HEK293 (cell line): ENCODE data around the gene ST6GALNAC6.
A peak's percentile ranks its signal among the peaks of the same experiment; 100 is the strongest.

Source experiments
- CTCF ChIA-PET: fragments of 350-600 bp; formaldehyde crosslinking; extraction: SDS; loops from one replicate; lab custom pipeline; 2021; ENCODE audit warnings: antibody characterized with exemption; lab: Yijun Ruan, JAX
- POLR2A ChIA-PET: fragments of 300-600 bp; formaldehyde crosslinking; extraction: SDS; loops from one replicate; lab custom pipeline; 2020; ENCODE audit warnings: antibody characterized with exemption, inconsistent platforms; lab: Yijun Ruan, JAX
- H3K27ac ChIP-seq: fragments of 200-500 bp; sonication (Bioruptor generic); 2 replicates; pipeline ENCODE4 v1.5.1; 2014; ENCODE audit warnings: low read depth, low read length, control low read depth, inconsistent platforms; ENCODE audit errors: extremely low read depth
- H3K36me3 ChIP-seq, 2 experiments: fragments of 200-500 bp in 1 of 2; sonication (Bioruptor generic) in 1 of 2; 1 replicate in 1 of 2; 2 replicates in 1 of 2; pipeline ENCODE4 v1.5.1; 2014 to 2017; ENCODE audit warnings: inconsistent platforms in 2 of 2, low read length in 2 of 2; ENCODE audit not compliant: control insufficient read depth in 2 of 2, insufficient read depth in 1 of 2
- H3K4me1 ChIP-seq: fragments of 200-500 bp; sonication (Bioruptor generic); 2 replicates; pipeline ENCODE4 v1.5.1; 2014; ENCODE audit warnings: mild to moderate bottlenecking, low read length, inconsistent platforms; ENCODE audit not compliant: control insufficient read depth, insufficient read depth
- H3K4me3 ChIP-seq: 2 replicates; pipeline ENCODE4 v1.5.1; 2011; ENCODE audit warnings: low read depth, mild to moderate bottlenecking, control low read depth, low read length, moderate library complexity
- H3K9me3 ChIP-seq: fragments of 200-500 bp; sonication (Bioruptor generic); 2 replicates; pipeline ENCODE4 v1.5.1; 2014; ENCODE audit warnings: low read depth, low read length, inconsistent platforms; ENCODE audit not compliant: control insufficient read depth, insufficient read depth
- AEBP2 ChIP-seq: fragments of 450-650 bp; formaldehyde crosslinking; IDR thresholded peaks from 2 replicates; pipeline ENCODE4 v1.5.1; 2016; ENCODE audit warnings: missing biosample characterization, missing genetic modification characterization, borderline replicate concordance
- GFI1B ChIP-seq: fragments of 450-650 bp; formaldehyde crosslinking; IDR thresholded peaks from 2 replicates; pipeline ENCODE4 v1.5.1; 2016; ENCODE audit warnings: missing biosample characterization, missing genetic modification characterization
- GLI2 ChIP-seq: fragments of 450-650 bp; formaldehyde crosslinking; IDR thresholded peaks from 2 replicates; pipeline ENCODE4; 2017; ENCODE audit warnings: missing biosample characterization, missing genetic modification characterization, low read depth, borderline replicate concordance
- GLIS1 ChIP-seq: fragments of 450-650 bp; formaldehyde crosslinking; IDR thresholded peaks from 2 replicates; pipeline ENCODE4 v1.5.1; 2016; ENCODE audit warnings: missing biosample characterization, missing genetic modification characterization
- GLIS2 ChIP-seq: fragments of 450-650 bp; formaldehyde crosslinking; IDR thresholded peaks from 2 replicates; pipeline ENCODE4 v1.5.1; 2016; ENCODE audit warnings: missing biosample characterization, missing genetic modification characterization
- KLF10 ChIP-seq: fragments of 450-650 bp; IDR thresholded peaks from 2 replicates; pipeline ENCODE4 v1.5.1; 2018; ENCODE audit warnings: missing biosample characterization, mild to moderate bottlenecking, missing genetic modification characterization
- KLF7 ChIP-seq: fragments of 450-650 bp; formaldehyde crosslinking; IDR thresholded peaks from 2 replicates; pipeline ENCODE4 v1.5.1; 2016; ENCODE audit warnings: missing biosample characterization, missing genetic modification characterization, borderline replicate concordance
- MEIS1 ChIP-seq: sonication (generic); formaldehyde crosslinking; IDR thresholded peaks from 2 replicates; pipeline ENCODE4 v1.8.1; 2022; ENCODE audit warnings: missing genetic modification reagents, mild to moderate bottlenecking, borderline replicate concordance
- REPIN1 ChIP-seq: fragments of 450-650 bp; formaldehyde crosslinking; IDR thresholded peaks from 2 replicates; pipeline ENCODE4 v1.5.1; 2017; ENCODE audit warnings: missing biosample characterization, missing genetic modification characterization, low read depth
- SCRT2 ChIP-seq: fragments of 450-650 bp; formaldehyde crosslinking; IDR thresholded peaks from 2 replicates; pipeline ENCODE4 v1.5.1; 2016; ENCODE audit warnings: missing biosample characterization, missing genetic modification characterization
- TCF7L2 ChIP-seq: IDR thresholded peaks from 2 replicates; pipeline ENCODE4 v1.6.1; 2011; ENCODE audit warnings: low read depth, mild to moderate bottlenecking, inconsistent platforms, low read length, moderate library complexity, borderline replicate concordance
- YY2 ChIP-seq: fragments of 450-650 bp; formaldehyde crosslinking; IDR thresholded peaks from 2 replicates; pipeline ENCODE4 v1.5.1; 2016; ENCODE audit warnings: missing biosample characterization, missing genetic modification characterization
- ZBTB10 ChIP-seq: fragments of 450-650 bp; formaldehyde crosslinking; IDR thresholded peaks from 2 replicates; pipeline ENCODE4 v1.5.1; 2016; ENCODE audit warnings: missing biosample characterization, missing genetic modification characterization
- ZFP3 ChIP-seq: fragments of 450-650 bp; formaldehyde crosslinking; IDR thresholded peaks from 2 replicates; pipeline ENCODE4 v1.5.1; 2016; ENCODE audit warnings: low read depth, missing biosample characterization, missing genetic modification characterization
- ZNF266 ChIP-seq: fragments of 450-650 bp; formaldehyde crosslinking; IDR thresholded peaks from 2 replicates; pipeline ENCODE4 v1.5.1; 2016; ENCODE audit warnings: missing biosample characterization, missing genetic modification characterization, low read depth
- ZNF335 ChIP-seq: fragments of 450-650 bp; formaldehyde crosslinking; conservative IDR thresholded peaks from 2 replicates; pipeline ENCODE4 v1.5.1; 2016; ENCODE audit warnings: missing biosample characterization, missing genetic modification characterization
- ZNF555 ChIP-seq: fragments of 450-650 bp; formaldehyde crosslinking; conservative IDR thresholded peaks from 2 replicates; pipeline ENCODE4 v1.5.1; 2017; ENCODE audit warnings: missing biosample characterization, mild to moderate bottlenecking, missing genetic modification characterization, inconsistent platforms
- ZNF571 ChIP-seq: fragments of 450-650 bp; formaldehyde crosslinking; IDR thresholded peaks from 2 replicates; pipeline ENCODE4 v1.5.0; 2017; ENCODE audit warnings: missing biosample characterization, missing genetic modification characterization
- ZNF600 ChIP-seq: fragments of 450-650 bp; formaldehyde crosslinking; IDR thresholded peaks from 2 replicates; pipeline ENCODE4 v1.5.1; 2016; ENCODE audit warnings: missing biosample characterization, missing genetic modification characterization
- ZNF621 ChIP-seq: fragments of 450-650 bp; formaldehyde crosslinking; IDR thresholded peaks from 2 replicates; pipeline ENCODE4 v1.5.1; 2017; ENCODE audit warnings: missing biosample characterization, missing genetic modification characterization
- ZNF624 ChIP-seq: fragments of 450-650 bp; formaldehyde crosslinking; IDR thresholded peaks from 2 replicates; pipeline ENCODE4 v1.5.1; 2017; ENCODE audit warnings: missing biosample characterization, missing genetic modification characterization
- ZNF843 ChIP-seq: fragments of 450-650 bp; formaldehyde crosslinking; IDR thresholded peaks from 2 replicates; pipeline ENCODE4 v1.5.1; 2016; ENCODE audit warnings: missing biosample characterization, missing genetic modification characterization
- ZSCAN30 ChIP-seq: fragments of 450-650 bp; IDR thresholded peaks from 2 replicates; pipeline ENCODE4 v1.5.1; 2018; ENCODE audit warnings: missing biosample characterization, mild to moderate bottlenecking, missing genetic modification characterization, moderate library complexity
- ZSCAN4 ChIP-seq: fragments of 450-650 bp; formaldehyde crosslinking; IDR thresholded peaks from 2 replicates; pipeline ENCODE4 v1.5.1; 2017; ENCODE audit warnings: missing biosample characterization, missing genetic modification characterization

ST6GALNAC6 gene

GRCh38 chr9:127875306-127875966 lies 24.0 kb downstream of the ST6GALNAC6 start:
- Histone ChIP-seq H3K9me3 (no peaks in the 10 kb centered on the region), H3K4me1 (no peaks in the 10 kb centered on the region; the same call in 1 of the 2 replicates), H3K4me3 (no peak overlapping the region), H3K27ac (no peak overlapping the region), H3K36me3 (peaks cover 0 to 31% of the 10 kb centered on the region in 2 experiments; a peak in 2 of 3 replicates)
- ChIA-PET POLR2A (no interaction called here), CTCF (interaction anchor here (0.6 to 1.3 kb wide), 2 partner anchors 46 to 69 kb away, joined by 3 to 4 read pairs; no protein-coding TSS in a partner anchor)
- no peak for TF ChIP-seq ZNF266 (tag by site-specific recombination)
- no peak for TF ChIP-seq GLI2 (tag by site-specific recombination)
- TF ChIP-seq GLIS1 (tag by site-specific recombination): peak; percentile 35
- TF ChIP-seq ZSCAN4 (tag by site-specific recombination): no peak
- TF ChIP-seq ZNF571: no peak
- no peak for TF ChIP-seq ZFP3
- TF ChIP-seq ZNF555: no peak
- no peak for TF ChIP-seq ZNF624 (tag by site-specific recombination)
- TF ChIP-seq GLIS2 (tag by site-specific recombination): peak; percentile 75
- TF ChIP-seq MEIS1 (CRISPR knock-in tag): no peak
- no peak for TF ChIP-seq TCF7L2
- peak; percentile 53 for TF ChIP-seq ZNF335 (tag by site-specific recombination)
- no peak for TF ChIP-seq ZNF621 (tag by site-specific recombination)
- no peak for TF ChIP-seq KLF10 (tag by site-specific recombination)
- TF ChIP-seq ZNF843 (tag by site-specific recombination): no peak

DNA sequence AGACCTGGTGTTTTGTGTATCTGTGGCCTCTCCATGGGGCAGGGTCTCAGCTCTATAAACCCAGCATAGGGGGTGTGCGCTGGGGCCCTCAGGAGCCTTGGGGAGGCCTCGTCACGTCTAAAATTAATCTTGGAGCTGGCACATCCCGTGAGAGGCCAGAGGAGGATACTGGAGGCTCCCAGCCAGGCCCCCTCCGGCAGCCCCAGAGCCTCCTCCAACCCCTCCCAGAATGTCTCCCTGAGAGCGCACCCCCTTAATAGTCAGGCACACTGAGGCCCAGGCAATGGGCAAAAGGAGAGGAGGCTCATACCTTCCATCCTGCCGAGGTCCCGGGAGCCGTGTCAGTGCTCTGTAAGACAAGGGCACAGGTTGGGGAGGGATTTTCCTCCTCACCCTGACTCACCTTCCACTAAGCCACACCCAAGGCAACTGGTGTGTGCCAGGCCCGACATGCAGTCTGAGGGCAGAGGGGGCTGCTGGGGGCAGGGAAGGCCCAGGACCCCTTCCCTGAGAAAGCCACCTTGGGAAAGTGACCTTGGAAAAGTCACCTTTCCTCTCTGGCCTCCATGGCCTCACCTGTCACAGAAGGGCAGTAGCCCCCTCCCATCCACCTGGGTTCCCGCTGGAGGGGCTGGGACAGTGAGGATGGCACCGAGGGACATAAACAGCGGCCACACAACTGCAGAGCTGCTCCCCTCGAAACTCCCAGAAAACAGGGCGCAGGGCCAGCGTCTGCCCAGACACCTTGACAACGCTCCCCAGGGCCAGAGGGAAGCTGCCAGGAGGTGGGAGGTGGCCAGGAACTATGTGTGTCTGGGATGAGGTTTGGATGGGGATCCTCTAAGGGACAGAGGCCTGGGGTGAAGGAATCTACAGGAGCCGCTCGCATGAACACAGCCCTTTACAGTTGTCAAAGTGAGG lies 24.8 kb downstream of the ST6GALNAC6 start:
- no peak overlapping the region for H3K4me3 ChIP-seq
- ChIA-PET POLR2A (interaction anchor here (0.6 to 0.9 kb wide), 3 partner anchors 14 to 140 kb away, joined by 3 to 5 read pairs (median 3); partner anchors contain the start of gene TOR2A), CTCF (interaction anchor here (0.7 to 1.3 kb wide), 4 partner anchors 36 to 161 kb away, joined by 3 to 4 read pairs (median 4); partner anchors contain the start of gene TOR2A)
- peaks cover 0 to 32% of the 10 kb centered on the region in 2 experiments; a peak in 2 of 3 replicates for H3K36me3 ChIP-seq
- H3K4me1 ChIP-seq: no peaks in the 10 kb centered on the region; the same call in 1 of the 2 replicates
- H3K9me3 ChIP-seq: no peaks in the 10 kb centered on the region
- TF ChIP-seq SCRT2 (tag by site-specific recombination) (0 out of 2 replicates have a peak, but pooled peaks have one; percentile 22), AEBP2 (no peak)
- H3K27ac ChIP-seq: no peak overlapping the region

- CTCF ChIA-PET: interaction anchor here (0.6 to 1.1 kb wide), 4 partner anchors 37 to 161 kb away, joined by 3 to 4 read pairs (median 3); partner anchors contain the start of gene TOR2A
These were observed 25.5 kb downstream of the ST6GALNAC6 start for GRCh38 chr9:127873886-127874285.

More at GRCh38 chr9:127873886-127874285, 25.5 kb downstream of the ST6GALNAC6 start:
- POLR2A ChIA-PET: interaction anchor here (0.6 to 1.5 kb wide), 4 partner anchors 9 to 139 kb away, joined by 3 to 5 read pairs (median 3); partner anchors contain the start of gene TOR2A
- no peak overlapping the region for H3K27ac ChIP-seq
- no peaks in the 10 kb centered on the region; the same call in 1 of the 2 replicates for H3K4me1 ChIP-seq
- no peak for TF ChIP-seq GFI1B (tag by site-specific recombination)
- no peak for TF ChIP-seq ZBTB10
- TF ChIP-seq ZNF600 (tag by site-specific recombination): 0 out of 2 replicates have a peak, but pooled peaks have one; percentile 31
- TF ChIP-seq SCRT2 (tag by site-specific recombination): no peak
- no peak for TF ChIP-seq KLF7 (tag by site-specific recombination)
- no peak for TF ChIP-seq ZSCAN30 (tag by site-specific recombination)
- no peak for TF ChIP-seq YY2 (tag by site-specific recombination)
- no peak for TF ChIP-seq REPIN1 (tag by site-specific recombination)
- TF ChIP-seq, all 188 proteins: peak for 1
- H3K36me3 ChIP-seq: peaks cover 0 to 39% of the 10 kb centered on the region in 2 experiments; a peak in 2 of 3 replicates
- H3K9me3 ChIP-seq: no peaks in the 10 kb centered on the region
- no peak overlapping the region for H3K4me3 ChIP-seq
